Activated CD4-positive, alpha-beta memory T cell treated with anti-CD3 and anti-CD28 coated beads, Interleukin-2, amount 10 ng/mL, durations not matched to agents 7 days and 5 days (primary cell): ENCODE results near the gene TOX2. TPM values are rescaled to one million over a fixed set of nuclear protein-coding genes. Genes with fewer than 3 reads are reported as not detected.

Source experiments
- CTCF ChIA-PET: fragments of 350-600 bp; sonication (Branson Sonifier 250); formaldehyde crosslinking; loops from one replicate; lab custom pipeline; 2021; ENCODE audit warnings: antibody characterized with exemption, inconsistent platforms; lab: Charles Lee
- POLR2A ChIA-PET: fragments of 350-600 bp; sonication (Branson Sonifier 250); formaldehyde crosslinking; loops from one replicate; lab custom pipeline; 2021; ENCODE audit warnings: antibody characterized with exemption; lab: Charles Lee
- DNase-seq: peaks from one replicate; pipeline ENCODE4 v3.0.0-alpha.2; 2020
- H3K27ac Mint-ChIP-seq: one replicate; pipeline ENCODE4 v1.8.0; 2021; ENCODE audit warnings: mild to moderate bottlenecking, mixed read lengths
- H3K27me3 Mint-ChIP-seq: one replicate; pipeline ENCODE4 v1.8.0; 2021; ENCODE audit warnings: mixed read lengths
- H3K36me3 Mint-ChIP-seq: one replicate; pipeline ENCODE4 v1.8.0; 2021; ENCODE audit warnings: low read depth, mixed read lengths
- H3K4me1 Mint-ChIP-seq: one replicate; pipeline ENCODE4 v1.8.0; 2021; ENCODE audit warnings: mixed read lengths
- H3K4me3 Mint-ChIP-seq: one replicate; pipeline ENCODE4 v1.8.0; 2021; ENCODE audit warnings: mild to moderate bottlenecking, mixed read lengths
- H3K9me3 Mint-ChIP-seq: one replicate; pipeline ENCODE4 v1.8.0; 2021; ENCODE audit warnings: mixed read lengths
- total RNA-seq, 2 experiments: library from RNA; stranded (reverse); gene quantifications; one replicate each; pipeline ENCODE4 v1.2.3, GENCODE V29; 2021

Gene TOX2
- total RNA-seq, 2 experiments from 2014 or later = 4.4 to 4.6 TPM

DNA sequence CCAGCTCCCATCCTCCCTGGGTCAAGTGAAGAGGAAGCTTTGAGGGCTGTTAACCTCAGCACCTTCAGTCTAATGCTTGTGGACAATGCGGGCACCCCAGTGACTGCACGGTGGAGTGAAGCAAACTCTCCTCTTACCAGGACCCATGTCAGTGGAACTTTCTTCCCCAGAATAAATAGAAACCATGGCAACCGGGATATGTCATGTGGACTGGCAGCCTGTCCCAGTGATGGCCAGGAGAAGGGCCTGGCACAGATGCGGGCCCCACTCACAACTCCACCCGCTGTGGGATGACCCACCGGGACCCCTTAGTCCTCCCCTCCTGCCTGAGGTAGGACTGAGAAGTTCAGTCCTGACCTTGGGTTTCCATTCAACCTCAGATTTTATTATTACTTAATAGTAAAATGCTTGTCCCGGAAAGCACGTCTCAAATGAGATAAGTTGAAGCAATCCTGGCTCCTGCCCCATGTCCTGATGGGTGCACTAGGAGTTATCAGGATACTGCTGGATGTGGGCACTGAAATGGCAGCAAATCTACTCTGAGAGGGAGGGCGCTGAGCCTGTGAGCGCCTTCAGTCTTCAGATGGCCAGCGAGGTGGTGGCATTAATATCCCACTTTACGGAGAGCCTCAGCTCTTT, 23.5 kb downstream of the TOX2 start:
- no peaks in the 10 kb centered on the region for H3K36me3 Mint-ChIP-seq
- CTCF ChIA-PET = no interaction called here

DNA sequence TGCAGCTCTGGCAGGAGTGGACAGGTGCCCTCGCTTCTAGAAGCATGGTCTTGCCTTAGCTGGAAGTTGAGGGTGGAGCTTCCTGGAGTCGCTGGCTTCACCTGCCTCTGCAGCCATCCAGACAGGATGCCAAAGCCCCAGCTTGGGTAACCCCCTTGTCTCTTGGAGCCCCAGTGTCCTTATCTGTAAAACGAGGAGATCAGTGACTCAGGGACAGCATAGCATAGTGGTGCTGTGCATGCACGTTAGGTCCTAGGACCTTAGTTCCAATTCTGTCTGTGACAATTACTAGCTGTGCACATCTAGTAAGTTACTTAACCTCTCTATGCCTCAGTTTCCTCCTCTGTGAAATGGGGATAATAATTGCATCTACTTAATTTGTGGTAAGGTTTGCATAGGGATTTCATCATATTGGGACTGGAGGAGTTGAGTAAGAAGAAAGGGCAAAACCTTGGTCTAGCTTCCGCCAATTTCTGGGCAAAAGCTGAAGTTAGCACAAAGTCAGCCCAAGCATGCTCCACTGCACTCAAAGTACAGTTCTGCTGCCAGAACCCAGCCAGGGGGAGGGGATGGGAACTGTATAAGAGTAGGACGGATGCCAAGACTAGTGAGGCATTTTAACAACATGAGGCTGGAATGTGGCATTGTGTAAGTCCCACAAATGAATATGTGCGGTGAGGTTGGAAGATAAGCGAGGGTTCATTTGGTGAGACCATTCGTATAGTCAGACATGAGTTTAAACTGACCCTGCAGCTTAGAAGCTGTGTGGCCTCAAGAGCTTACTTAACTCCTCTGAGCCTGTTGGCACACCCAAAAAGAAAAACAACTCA, 24.5 kb downstream of the TOX2 start:
- no peak overlapping the region for H3K27ac Mint-ChIP-seq
- POLR2A ChIA-PET = interaction anchor here (1.2 to 5.1 kb wide), 4 partner anchors 11 to 188 kb away, joined by 4 to 26 read pairs (median 11); no protein-coding TSS in a partner anchor

More for the DNA sequence above, 23.5 kb downstream of the TOX2 start:
- Mint-ChIP-seq H3K27me3 (peaks cover 54% of the 10 kb centered on the region), H3K4me1 (peaks cover 41% of the 10 kb centered on the region), H3K4me3 (no peak overlapping the region), H3K27ac (no peak overlapping the region), H3K9me3 (no peaks in the 10 kb centered on the region)
- POLR2A ChIA-PET = interaction anchor here (3.1 to 5.1 kb wide), 2 partner anchors 12 to 187 kb away, joined by 13 to 26 read pairs; no protein-coding TSS in a partner anchor
- DNase-seq = no peak

DNA sequence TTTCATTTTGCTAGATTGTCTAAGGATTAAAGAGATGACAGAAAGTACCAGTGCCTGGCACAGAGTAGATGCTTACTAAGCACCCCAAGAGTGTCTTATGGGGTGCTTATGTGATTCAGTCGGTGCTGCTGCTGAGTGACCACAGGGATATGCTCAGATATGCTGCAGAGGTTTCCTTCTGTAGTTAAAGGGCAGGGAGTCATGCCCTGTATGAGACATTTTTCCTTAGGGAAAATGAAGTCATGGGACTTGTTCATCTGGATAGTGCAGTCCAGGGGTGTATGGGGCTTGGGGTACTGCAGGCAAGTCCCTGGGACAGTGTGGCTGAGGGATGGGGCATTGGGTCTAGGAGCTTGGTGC, 25.1 kb downstream of the TOX2 start:
- no peak for DNase-seq
- Mint-ChIP-seq H3K4me1 (peaks cover 52% of the 10 kb centered on the region), H3K27ac (no peak overlapping the region), H3K9me3 (no peaks in the 10 kb centered on the region), H3K4me3 (no peak overlapping the region), H3K36me3 (no peaks in the 10 kb centered on the region), H3K27me3 (peaks cover 46% of the 10 kb centered on the region)
- ChIA-PET CTCF (interaction anchor here (0.7 to 1.1 kb wide), 2 partner anchors 189 to 371 kb away, joined by 3 to 4 read pairs; partner anchors contain the start of gene FITM2), POLR2A (interaction anchor here (1.2 to 5.1 kb wide), 5 partner anchors 10 to 189 kb away, joined by 4 to 37 read pairs (median 13); no protein-coding TSS in a partner anchor)

More for the DNA sequence above, 24.5 kb downstream of the TOX2 start:
- CTCF ChIA-PET = no interaction called here
- Mint-ChIP-seq H3K4me3 (no peak overlapping the region), H3K9me3 (no peaks in the 10 kb centered on the region), H3K36me3 (no peaks in the 10 kb centered on the region), H3K4me1 (peaks cover 50% of the 10 kb centered on the region), H3K27me3 (peaks cover 51% of the 10 kb centered on the region)
- no peak for DNase-seq

DNA sequence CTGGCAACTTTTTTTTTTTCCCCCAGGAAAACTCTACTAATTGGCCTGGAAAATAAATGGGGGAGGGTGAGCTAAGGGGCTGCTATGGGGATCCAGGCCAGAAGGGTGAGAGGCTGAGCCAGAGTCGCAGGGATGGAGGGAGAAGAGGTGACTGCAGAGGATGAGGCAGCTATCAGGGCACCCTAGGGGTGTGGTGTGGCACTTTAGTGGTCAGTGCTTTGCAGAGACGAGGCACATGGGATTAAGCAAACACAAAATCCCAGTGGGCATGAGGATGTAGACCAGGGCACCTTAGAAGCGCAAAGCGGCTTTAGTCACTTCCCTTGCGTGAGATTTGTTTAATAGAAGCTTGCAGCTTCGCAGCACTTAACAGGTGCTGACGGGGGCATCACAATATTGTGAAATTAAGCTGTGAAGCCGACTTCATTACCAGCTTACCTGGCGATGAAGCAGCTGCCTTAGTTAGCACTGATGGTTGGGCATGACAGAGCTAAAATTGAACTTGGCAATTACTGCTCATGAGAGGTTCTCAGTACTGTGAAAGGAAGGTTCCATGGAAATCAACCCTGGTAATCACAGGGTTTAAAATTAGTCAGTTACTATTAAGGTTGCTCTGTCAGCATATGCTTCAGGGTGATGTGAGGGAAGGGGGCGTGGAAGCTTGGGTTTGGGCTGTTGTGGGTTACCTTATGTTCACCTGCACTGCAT, 26.0 kb downstream of the TOX2 start:
- POLR2A ChIA-PET = interaction anchor here (2.5 to 5.1 kb wide), 6 partner anchors 9 to 190 kb away, joined by 8 to 37 read pairs (median 11); no protein-coding TSS in a partner anchor
- Mint-ChIP-seq H3K4me3 (no peak overlapping the region), H3K9me3 (no peaks in the 10 kb centered on the region), H3K27me3 (peaks cover 52% of the 10 kb centered on the region), H3K27ac (peak overlapping the region; percentile 0), H3K4me1 (peaks cover 57% of the 10 kb centered on the region), H3K36me3 (no peaks in the 10 kb centered on the region)
- no peak for DNase-seq
- CTCF ChIA-PET = interaction anchor here (0.7 to 1.6 kb wide), 8 partner anchors 9 to 370 kb away, joined by 3 to 5 read pairs (median 4); partner anchors contain the start of gene FITM2

DNA sequence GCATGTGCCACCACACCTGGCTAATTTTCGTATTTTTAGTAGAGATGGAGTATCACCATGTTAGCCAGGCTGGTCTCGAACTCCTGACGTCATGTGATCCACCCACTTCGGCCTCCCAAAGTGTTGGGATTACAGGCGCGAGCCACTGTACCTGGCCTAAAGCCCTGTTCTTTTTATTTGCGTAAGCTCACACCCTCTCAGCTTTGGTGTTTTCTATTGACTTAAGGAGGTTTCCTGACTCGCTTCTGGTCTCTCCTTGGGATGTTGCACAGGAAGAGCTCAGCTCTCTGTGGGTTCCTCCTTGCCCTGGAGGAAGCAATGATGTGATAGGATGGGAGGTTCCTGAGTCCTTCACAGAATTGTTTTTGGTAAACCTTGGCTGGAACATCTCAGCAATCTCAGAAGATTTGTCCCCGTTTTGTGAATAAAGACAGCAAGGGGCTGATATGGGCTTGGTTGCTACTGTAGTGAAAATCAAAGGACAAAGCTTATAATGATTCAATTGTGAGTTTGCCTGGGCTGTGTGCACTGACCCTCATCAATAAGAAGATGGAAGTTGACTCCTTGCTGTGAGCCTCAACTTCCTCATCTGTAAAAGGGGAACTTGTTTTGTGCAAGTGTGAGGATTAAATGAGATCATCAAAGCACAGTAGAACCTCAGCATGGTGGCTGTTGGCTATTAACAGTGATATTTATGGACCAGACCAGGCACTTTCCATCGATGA, 27.0 kb downstream of the TOX2 start:
- ChIA-PET CTCF (interaction anchor here (0.8 to 3.0 kb wide), 9 partner anchors 10 to 192 kb away, joined by 3 to 13 read pairs (median 5); no protein-coding TSS in a partner anchor), POLR2A (interaction anchor here (0.6 to 5.1 kb wide), 12 partner anchors 8 to 484 kb away, joined by 3 to 37 read pairs (median 8); partner anchors contain the start of gene SRSF6)
- Mint-ChIP-seq H3K27ac (peak overlapping the region; percentile 85), H3K9me3 (no peaks in the 10 kb centered on the region), H3K36me3 (no peaks in the 10 kb centered on the region), H3K4me1 (peaks cover 57% of the 10 kb centered on the region), H3K4me3 (peak overlapping the region; percentile 3), H3K27me3 (peaks cover 54% of the 10 kb centered on the region)
- no peak for DNase-seq

DNA sequence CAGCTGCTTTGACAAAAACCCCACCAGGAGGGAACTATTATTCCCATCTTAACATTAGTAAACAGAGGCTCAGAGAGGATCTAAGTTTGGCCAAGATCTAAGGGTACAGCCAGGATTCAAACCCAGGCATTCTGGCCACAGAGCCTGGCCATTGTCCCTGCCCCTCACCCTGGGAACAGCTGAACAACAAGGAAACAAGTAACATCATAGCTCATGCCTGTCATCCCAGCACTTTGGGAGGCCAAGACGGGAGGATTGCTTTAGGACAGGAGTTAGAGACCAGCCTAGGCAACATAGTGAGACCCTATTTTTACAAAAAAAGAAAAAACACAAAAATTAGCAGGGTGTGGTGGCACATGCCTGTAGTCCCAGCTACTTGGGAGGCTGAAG, 27.5 kb downstream of the TOX2 start:
- H3K27me3 Mint-ChIP-seq = peaks cover 52% of the 10 kb centered on the region

DNA sequence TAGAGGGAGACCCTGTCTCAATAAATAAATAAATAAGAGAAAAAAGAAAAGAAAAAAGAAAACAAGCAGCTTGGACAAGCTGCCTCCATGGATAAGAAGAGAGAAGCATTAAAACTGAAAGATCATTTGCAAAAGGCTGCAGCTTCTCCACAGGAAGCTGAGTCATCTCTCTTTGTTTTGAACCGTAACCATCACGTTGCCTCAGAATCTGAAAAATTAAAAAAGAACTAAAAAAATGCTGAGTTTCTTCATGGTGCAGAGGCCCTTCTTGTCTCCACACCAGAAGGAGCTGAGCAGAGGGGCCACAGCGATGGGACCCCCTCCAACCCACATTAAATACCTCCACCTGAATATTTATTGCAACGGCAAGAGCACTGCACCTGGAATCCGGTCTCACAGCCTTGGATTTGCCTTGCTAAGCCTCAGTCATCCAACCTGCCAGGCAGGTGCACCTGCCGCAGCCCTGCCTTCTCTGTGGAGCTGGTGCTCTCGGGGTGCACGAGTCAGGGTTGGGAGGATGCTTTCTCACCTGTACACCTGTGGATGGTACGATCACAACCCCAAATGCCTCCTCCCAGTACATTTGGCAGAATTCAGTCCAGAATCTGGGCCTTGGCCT, 28.1 kb downstream of the TOX2 start:
- Mint-ChIP-seq H3K27me3 (peaks cover 55% of the 10 kb centered on the region), H3K9me3 (no peaks in the 10 kb centered on the region), H3K4me3 (peak overlapping the region; percentile 34), H3K4me1 (peaks cover 63% of the 10 kb centered on the region), H3K27ac (peak overlapping the region; percentile 85), H3K36me3 (no peaks in the 10 kb centered on the region)
- ChIA-PET POLR2A (interaction anchor here (1.0 to 5.1 kb wide), 12 partner anchors 7 to 486 kb away, joined by 3 to 37 read pairs (median 8); partner anchors contain the start of gene SRSF6), CTCF (interaction anchor here (0.8 to 3.0 kb wide), 8 partner anchors 12 to 193 kb away, joined by 3 to 13 read pairs (median 4); no protein-coding TSS in a partner anchor)
- peak; percentile 28 for DNase-seq

More for the DNA sequence above, 27.5 kb downstream of the TOX2 start:
- peak overlapping the region; percentile 85 for H3K27ac Mint-ChIP-seq
- no peaks in the 10 kb centered on the region for H3K9me3 Mint-ChIP-seq
- POLR2A ChIA-PET = interaction anchor here (0.6 to 5.1 kb wide), 13 partner anchors 8 to 485 kb away, joined by 3 to 37 read pairs (median 7); partner anchors contain the start of gene SRSF6
- peaks cover 58% of the 10 kb centered on the region for H3K4me1 Mint-ChIP-seq
- DNase-seq = no peak
- no peaks in the 10 kb centered on the region for H3K36me3 Mint-ChIP-seq
- CTCF ChIA-PET = interaction anchor here (0.8 to 3.0 kb wide), 9 partner anchors 13 to 193 kb away, joined by 3 to 13 read pairs (median 5); no protein-coding TSS in a partner anchor
- H3K4me3 Mint-ChIP-seq = peak overlapping the region; percentile 3

DNA sequence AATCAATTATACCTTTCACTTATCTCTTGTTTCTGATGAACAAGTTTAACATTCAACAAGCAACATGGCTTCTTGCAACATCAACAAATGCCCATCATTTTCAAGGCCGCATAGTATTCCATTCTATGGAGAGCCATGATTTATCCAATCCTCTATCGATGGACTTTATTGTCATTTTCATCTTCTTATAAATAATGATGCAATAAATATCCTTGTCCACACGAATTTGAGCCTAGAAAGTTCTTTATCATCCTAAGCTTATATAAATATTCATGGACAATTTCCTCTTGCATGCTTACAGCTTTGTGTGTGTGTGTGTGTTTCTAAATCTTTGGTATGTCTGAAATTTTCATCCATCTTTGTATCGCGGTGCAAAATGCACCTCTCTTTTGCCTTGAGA, 29.1 kb downstream of the TOX2 start:
- no peak for DNase-seq
- Mint-ChIP-seq H3K27me3 (peaks cover 57% of the 10 kb centered on the region), H3K27ac (peak overlapping the region; percentile 85), H3K9me3 (no peaks in the 10 kb centered on the region), H3K4me1 (peaks cover 69% of the 10 kb centered on the region), H3K4me3 (no peak overlapping the region), H3K36me3 (no peaks in the 10 kb centered on the region)
- CTCF ChIA-PET = interaction anchor here (3.0 kb wide), 1 partner anchor 194 kb away, joined by 13 read pairs; no protein-coding TSS in a partner anchor
- POLR2A ChIA-PET = interaction anchor here (1.5 to 4.7 kb wide), 2 partner anchors 12 to 126 kb away, joined by 7 to 37 read pairs; no protein-coding TSS in a partner anchor

DNA sequence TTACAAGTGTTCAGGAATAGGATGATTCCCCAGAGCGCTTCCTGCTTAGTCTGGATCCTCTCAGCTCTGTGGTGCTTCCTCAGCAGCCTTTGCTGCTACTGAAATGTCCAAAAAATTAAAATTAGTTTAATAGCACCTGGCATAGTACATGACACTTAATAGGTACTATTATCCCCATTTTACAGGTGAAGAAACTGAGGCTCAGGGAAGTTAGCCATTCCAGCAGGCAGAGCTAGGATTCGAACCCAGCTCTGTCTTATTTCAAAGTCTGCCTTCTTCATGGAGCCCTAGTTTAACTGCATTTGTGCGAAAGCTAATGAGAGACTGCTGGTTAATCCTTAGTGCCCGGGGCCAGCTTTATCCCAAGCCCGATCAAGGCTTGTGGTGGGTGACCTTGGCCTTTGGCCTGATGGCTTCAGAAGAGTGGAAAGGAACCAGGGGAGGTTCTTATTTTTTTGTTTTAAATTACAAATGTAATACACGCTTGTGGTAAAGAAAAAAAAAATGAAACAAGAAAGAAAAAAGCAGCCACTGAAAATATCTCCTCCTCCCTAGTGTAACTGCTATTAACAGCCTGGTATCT, 30.1 kb downstream of the TOX2 start:
- CTCF ChIA-PET = interaction anchor here (3.0 kb wide), 1 partner anchor 195 kb away, joined by 13 read pairs; no protein-coding TSS in a partner anchor
- Mint-ChIP-seq H3K27me3 (peaks cover 58% of the 10 kb centered on the region), H3K36me3 (no peaks in the 10 kb centered on the region), H3K4me1 (peaks cover 72% of the 10 kb centered on the region), H3K4me3 (no peak overlapping the region), H3K27ac (no peak overlapping the region), H3K9me3 (no peaks in the 10 kb centered on the region)
- DNase-seq = no peak
- POLR2A ChIA-PET = interaction anchor here (0.8 kb wide), 2 partner anchors 8 to 9 kb away, joined by 3 read pairs; no protein-coding TSS in a partner anchor

DNA sequence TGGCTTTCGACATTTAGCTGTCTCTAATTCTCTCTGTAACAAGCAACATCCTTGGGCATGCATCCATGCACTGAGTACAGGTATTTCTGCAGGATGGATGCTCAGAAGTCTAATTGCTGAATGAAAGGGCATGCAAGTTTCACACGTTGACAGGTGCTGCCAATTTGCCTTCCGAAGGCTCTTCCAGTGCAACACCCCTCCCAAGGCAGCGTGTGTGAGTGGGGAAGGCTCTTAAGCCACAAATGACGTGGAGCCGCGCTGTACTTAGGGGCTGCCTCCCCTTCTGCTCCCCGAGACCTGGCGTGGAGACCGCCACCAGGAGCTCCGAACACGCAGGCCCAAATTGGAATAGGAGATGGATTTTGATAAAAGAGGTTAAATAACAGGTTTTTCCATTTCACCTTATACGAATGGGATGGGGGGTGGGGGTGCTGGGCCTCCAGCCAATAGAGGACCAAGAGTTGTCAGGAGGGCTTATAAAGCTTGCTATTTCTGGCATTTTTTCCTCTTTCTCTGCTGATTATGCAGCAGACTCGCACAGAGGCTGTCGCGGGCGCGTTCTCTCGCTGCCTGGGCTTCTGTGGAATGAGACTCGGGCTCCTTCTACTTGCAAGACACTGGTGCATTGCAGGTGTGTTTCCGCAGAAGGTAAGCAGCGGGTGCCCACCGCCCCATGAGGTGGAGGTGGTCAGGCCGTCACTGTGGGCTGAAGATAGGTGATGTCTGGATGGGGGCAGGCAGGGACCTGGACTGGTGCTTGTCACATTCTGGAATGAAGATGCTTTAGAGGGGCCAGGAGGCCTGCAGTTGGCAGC, 30.9 kb downstream of the TOX2 start:
- Mint-ChIP-seq H3K36me3 (no peaks in the 10 kb centered on the region), H3K27ac (no peak overlapping the region), H3K4me3 (no peak overlapping the region), H3K9me3 (no peaks in the 10 kb centered on the region), H3K4me1 (peaks cover 72% of the 10 kb centered on the region), H3K27me3 (peaks cover 53% of the 10 kb centered on the region)
- no peak for DNase-seq
- POLR2A ChIA-PET = interaction anchor here (0.8 kb wide), 1 partner anchor 8 kb away, joined by 3 read pairs; no protein-coding TSS in a partner anchor
- CTCF ChIA-PET = no interaction called here
